Sigmoid colon (tissue), 7 donors: ENCODE measurements around the gene KCNQ1OT1. TPM values are rescaled to one million over a fixed set of nuclear protein-coding genes. Genes with fewer than 3 reads are reported as not detected.

Experiments
- DNase-seq: peaks from one replicate; pipeline ENCODE4 v3.0.0-alpha.2; 2019
- H3K27ac ChIP-seq, 4 donors: fragments of 200-600 bp; sonication (generic); one replicate each; pipeline ENCODE4 v1.5.1; 2016 to 2019; ENCODE audit warnings: mild to moderate bottlenecking in 1 of 4
- H3K27me3 ChIP-seq, 3 donors: fragments of 200-600 bp; sonication (generic); one replicate each; pipeline ENCODE4 v1.5.1; 2019; ENCODE audit warnings: mild to moderate bottlenecking in 1 of 3
- H3K36me3 ChIP-seq, 4 donors: fragments of 200-600 bp; sonication (generic); one replicate each; pipeline ENCODE4 v1.5.1; 2016 to 2019
- H3K4me1 ChIP-seq, 4 donors: fragments of 200-600 bp; sonication (generic); one replicate each; pipeline ENCODE4 v1.5.1; 2017 to 2019
- H3K4me3 ChIP-seq, 4 donors: fragments of 200-600 bp; sonication (generic); one replicate each; pipeline ENCODE4 v1.5.1; 2017 to 2019; ENCODE audit warnings: mild to moderate bottlenecking in 2 of 4, moderate library complexity in 1 of 4
- H3K9me3 ChIP-seq, 4 donors: fragments of 200-600 bp in 3 of 4; sonication (generic) in 3 of 4; one replicate each; pipeline versions ENCODE4 v1.5.1 to v1.6.1; 2013 to 2019
- EP300 ChIP-seq, 4 donors: sonication (generic); formaldehyde crosslinking; IDR thresholded peaks; one replicate each; pipeline ENCODE4 v1.6.1; 2017; ENCODE audit warnings: antibody characterized with exemption in 4 of 4
- POLR2A ChIP-seq, 2 donors: fragments of 450-650 bp; IDR thresholded peaks; one replicate each; pipeline ENCODE4 v1.6.1; 2016; ENCODE audit warnings: antibody characterized with exemption in 2 of 2, mild to moderate bottlenecking in 2 of 2, moderate library complexity in 2 of 2
- POLR2AphosphoS5 ChIP-seq, 4 donors: sonication (generic); formaldehyde crosslinking; IDR thresholded peaks; one replicate each; pipeline ENCODE4 v1.6.1; 2017; ENCODE audit warnings: antibody characterized with exemption in 4 of 4
- WGBS, 2 donors: extraction: QIAGEN DNeasy Blood & Tissue Kit; methylation state at CpG; one replicate each; pipeline ENCODE4 v1.1.7; 2013; 5-methylcytosine and 5-hydroxymethylcytosine counted together
- intact Hi-C: fragments of 100-400 bp; cut with DNase I; formaldehyde crosslinking; loops from one replicate; pipeline ENCODE4 v1.15.1; 2023
- polyA plus RNA-seq, 3 donors: library from polyadenylated mRNA; stranded (reverse); fragments of 200-250 nt; gene quantifications; one replicate each; pipeline ENCODE4 v1.2.3, GENCODE V29; 2013
- total RNA-seq, 4 donors: library from RNA; depleted of rRNA; stranded (reverse); fragments of >200 nt; gene quantifications; one replicate each; pipeline ENCODE4 v1.1.0, GENCODE V29; 2016
- TF ChIP-seq, protein P1 (sequence below), 4 experiments: fragments of 450-650 bp in 3 of 4; fragments of 200-600 bp in 1 of 4; IDR thresholded peaks; one replicate each; pipeline ENCODE4 v1.5.1; 2016 to 2019; ENCODE audit warnings: antibody characterized with exemption in 4 of 4, mild to moderate bottlenecking in 3 of 4, moderate library complexity in 2 of 4
- donor health status: healthy with polysubstance abuse.
- donor health status: Bipolar disorder and iron deficiency.
- donor health status: healthy.

The KCNQ1OT1 gene
- total and polyA plus RNA-seq, 7 donors = under 0.01 to 3.6 (median 0.99) TPM

DNA sequence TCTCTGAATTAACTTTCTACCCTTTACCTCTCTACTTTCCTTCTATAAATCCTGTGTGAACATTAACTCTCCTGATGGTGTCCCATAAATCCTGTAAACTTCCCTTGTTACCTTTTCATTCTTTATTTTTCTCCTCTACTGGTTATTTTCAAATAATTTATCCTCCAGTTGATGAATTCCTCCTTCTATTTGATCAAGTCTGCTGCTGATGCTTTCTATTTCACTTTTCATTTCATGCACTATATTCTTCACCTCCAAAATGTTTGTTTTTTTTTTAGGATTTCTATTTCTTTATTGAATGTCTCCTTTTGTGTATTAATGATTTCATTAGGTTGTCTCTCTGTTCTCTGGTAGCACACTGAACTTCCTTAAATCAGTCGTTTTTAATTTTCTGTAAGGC lies 68.6 kb downstream of the KCNQ1OT1 start:
- no peak overlapping the region for H3K27ac ChIP-seq
- no peaks in the 10 kb centered on the region for H3K27me3 ChIP-seq
- H3K9me3 ChIP-seq = peaks cover 0 to 18% (median 10%) of the 10 kb centered on the region in 4 donors
- no peaks in the 10 kb centered on the region for H3K36me3 ChIP-seq
- TF ChIP-seq POLR2AphosphoS5 (IDR thresholded peaks at IDR 0.05) (no peak), POLR2A (IDR thresholded peaks at IDR 0.05) (no peak), EP300 (IDR thresholded peaks at IDR 0.05) (no peak)
- TF ChIP-seq, protein P1, sequence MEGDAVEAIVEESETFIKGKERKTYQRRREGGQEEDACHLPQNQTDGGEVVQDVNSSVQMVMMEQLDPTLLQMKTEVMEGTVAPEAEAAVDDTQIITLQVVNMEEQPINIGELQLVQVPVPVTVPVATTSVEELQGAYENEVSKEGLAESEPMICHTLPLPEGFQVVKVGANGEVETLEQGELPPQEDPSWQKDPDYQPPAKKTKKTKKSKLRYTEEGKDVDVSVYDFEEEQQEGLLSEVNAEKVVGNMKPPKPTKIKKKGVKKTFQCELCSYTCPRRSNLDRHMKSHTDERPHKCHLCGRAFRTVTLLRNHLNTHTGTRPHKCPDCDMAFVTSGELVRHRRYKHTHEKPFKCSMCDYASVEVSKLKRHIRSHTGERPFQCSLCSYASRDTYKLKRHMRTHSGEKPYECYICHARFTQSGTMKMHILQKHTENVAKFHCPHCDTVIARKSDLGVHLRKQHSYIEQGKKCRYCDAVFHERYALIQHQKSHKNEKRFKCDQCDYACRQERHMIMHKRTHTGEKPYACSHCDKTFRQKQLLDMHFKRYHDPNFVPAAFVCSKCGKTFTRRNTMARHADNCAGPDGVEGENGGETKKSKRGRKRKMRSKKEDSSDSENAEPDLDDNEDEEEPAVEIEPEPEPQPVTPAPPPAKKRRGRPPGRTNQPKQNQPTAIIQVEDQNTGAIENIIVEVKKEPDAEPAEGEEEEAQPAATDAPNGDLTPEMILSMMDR (IDR thresholded peaks at IDR 0.05) = no peak
- H3K4me3 ChIP-seq = no peak overlapping the region
- DNase-seq = no peak
- no peaks in the 10 kb centered on the region for H3K4me1 ChIP-seq
- intact Hi-C loops = no loop called here
- WGBS, 2 donors = 74 to 76% methylated on average over 1 of the region's 1 CpG

DNA sequence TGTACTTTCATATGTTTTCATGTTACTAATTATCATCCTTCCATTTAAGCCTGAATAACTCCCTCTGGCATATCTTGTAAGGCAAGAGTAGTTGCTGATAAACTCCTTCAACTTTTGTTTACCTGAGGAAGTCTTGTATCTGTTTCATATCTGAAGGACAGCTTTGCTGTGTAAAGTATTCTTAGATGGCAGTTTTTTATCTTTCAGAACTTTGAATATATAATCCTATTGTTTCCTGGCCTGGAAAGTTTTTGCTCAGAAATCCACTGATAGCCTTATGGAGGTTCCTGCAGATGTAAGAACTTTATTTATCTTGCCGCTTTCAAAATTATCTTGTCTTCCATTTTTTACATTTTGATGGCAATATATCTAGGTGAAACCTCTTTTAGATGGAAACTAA lies 69.1 kb downstream of the KCNQ1OT1 start:
- peaks cover 0 to 18% (median 10%) of the 10 kb centered on the region in 4 donors for H3K9me3 ChIP-seq

DNA sequence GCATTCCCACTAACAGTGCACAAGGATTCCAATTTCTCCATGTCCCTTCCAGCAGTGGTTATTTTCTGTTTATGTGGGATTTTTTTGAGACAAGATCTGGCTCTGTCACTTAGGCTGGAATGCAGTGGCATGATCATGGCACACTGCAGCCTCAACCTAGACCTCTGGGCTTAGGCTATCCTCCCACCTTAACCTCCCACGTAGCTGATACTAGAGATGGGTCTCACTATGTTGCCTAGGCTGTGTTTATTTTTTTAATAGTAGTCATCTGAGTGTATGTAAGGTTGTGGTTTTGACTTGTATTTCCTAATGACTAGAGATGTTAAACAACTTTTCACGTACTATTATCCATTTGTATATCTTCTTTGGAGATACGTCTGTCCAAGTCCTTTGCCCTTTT lies 74.6 kb downstream of the KCNQ1OT1 start:
- TF ChIP-seq POLR2AphosphoS5 (IDR thresholded peaks at IDR 0.05) (no peak), EP300 (IDR thresholded peaks at IDR 0.05) (no peak), POLR2A (IDR thresholded peaks at IDR 0.05) (no peak)
- TF ChIP-seq, protein P1 (IDR thresholded peaks at IDR 0.05) = no peak
- Histone ChIP-seq H3K27ac (no peak overlapping the region), H3K27me3 (no peaks in the 10 kb centered on the region), H3K4me3 (no peak overlapping the region), H3K36me3 (no peaks in the 10 kb centered on the region), H3K4me1 (no peaks in the 10 kb centered on the region), H3K9me3 (no peaks in the 10 kb centered on the region)
- no peak for DNase-seq
- intact Hi-C loops = no loop called here
- 61 to 62% methylated on average over 3 of the region's 3 CpGs for WGBS, 2 donors

More for the DNA sequence above, 69.1 kb downstream of the KCNQ1OT1 start:
- no peaks in the 10 kb centered on the region for H3K27me3 ChIP-seq
- intact Hi-C loops = no loop called here
- WGBS, 2 donors = 94 to 99% methylated on average over 1 of the region's 1 CpG
- H3K36me3 ChIP-seq = no peaks in the 10 kb centered on the region
- H3K4me3 ChIP-seq = no peak overlapping the region
- H3K27ac ChIP-seq = no peak overlapping the region
- TF ChIP-seq, protein P1 (IDR thresholded peaks at IDR 0.05) = no peak
- TF ChIP-seq POLR2AphosphoS5 (IDR thresholded peaks at IDR 0.05) = no peak
- TF ChIP-seq POLR2A (IDR thresholded peaks at IDR 0.05) = no peak
- no peak for TF ChIP-seq EP300 (IDR thresholded peaks at IDR 0.05)
- no peaks in the 10 kb centered on the region for H3K4me1 ChIP-seq
- no peak for DNase-seq

DNA sequence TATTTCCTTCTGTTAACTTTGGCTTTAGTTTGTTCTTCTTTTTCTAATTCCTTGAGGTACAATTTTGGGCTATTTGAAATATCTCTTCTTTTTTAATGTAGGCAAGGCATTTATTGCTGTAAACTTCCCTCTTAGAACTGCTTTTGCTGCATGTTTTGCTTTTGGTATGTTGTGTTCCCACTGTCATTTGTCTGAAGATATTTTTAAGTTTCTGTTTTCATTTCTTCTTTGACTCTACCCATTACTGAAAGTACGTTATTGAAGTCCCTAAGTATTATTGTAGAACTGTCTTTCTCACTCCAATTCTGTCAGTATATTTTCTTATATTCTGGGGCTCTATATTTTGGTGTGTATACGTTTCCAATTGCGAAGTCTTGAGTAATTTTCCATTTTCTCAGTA lies 77.9 kb downstream of the KCNQ1OT1 start:
- TF ChIP-seq, protein P1 (IDR thresholded peaks at IDR 0.05) = no peak
- TF ChIP-seq POLR2AphosphoS5 (IDR thresholded peaks at IDR 0.05) (no peak), POLR2A (IDR thresholded peaks at IDR 0.05) (no peak), EP300 (IDR thresholded peaks at IDR 0.05) (no peak)
- H3K27ac ChIP-seq = no peak overlapping the region
- no peaks in the 10 kb centered on the region for H3K27me3 ChIP-seq
- no peak for DNase-seq
- 29 to 33% methylated on average over 3 of the region's 3 CpGs for WGBS, 2 donors
- intact Hi-C loops = no loop called here
- H3K36me3 ChIP-seq = no peaks in the 10 kb centered on the region
- H3K4me1 ChIP-seq = no peaks in the 10 kb centered on the region
- H3K9me3 ChIP-seq = no peaks in the 10 kb centered on the region
- H3K4me3 ChIP-seq = no peak overlapping the region

DNA sequence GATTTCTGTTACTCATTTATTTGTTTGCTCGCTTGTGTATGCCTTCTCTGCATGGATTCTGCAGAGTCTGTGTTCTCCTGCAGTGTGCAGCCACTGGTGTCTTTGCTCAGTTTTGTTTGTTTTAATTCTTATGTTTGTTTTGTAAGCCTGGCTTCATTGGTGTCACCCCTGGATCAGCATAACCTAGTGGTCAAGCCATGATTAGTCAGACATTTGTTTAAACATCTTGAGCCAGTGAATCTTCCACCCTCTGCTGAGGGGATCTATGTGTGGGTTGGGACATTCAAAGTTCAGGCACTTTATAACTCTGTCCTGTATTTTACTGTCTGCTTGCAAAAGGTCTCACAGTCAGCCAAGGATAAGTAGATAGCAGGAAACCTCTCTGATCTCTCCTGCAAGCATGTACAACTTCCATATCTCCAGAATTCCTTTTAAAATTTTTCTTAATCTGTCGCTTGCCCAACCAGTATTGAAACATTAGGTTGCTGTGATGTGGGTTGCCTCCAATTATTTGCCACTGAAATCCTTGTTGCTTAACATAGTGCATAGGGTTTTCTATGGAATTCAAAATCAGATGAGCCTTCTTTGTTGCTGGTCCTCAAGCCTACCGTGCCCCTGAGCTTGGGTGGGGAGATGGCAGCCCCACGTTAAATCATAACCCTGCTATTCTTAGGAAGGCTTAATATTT lies 86.8 kb downstream of the KCNQ1OT1 start:
- no peaks in the 10 kb centered on the region for H3K36me3 ChIP-seq
- TF ChIP-seq, protein P1 (IDR thresholded peaks at IDR 0.05) = no peak
- TF ChIP-seq EP300 (IDR thresholded peaks at IDR 0.05) (no peak), POLR2AphosphoS5 (IDR thresholded peaks at IDR 0.05) (no peak), POLR2A (IDR thresholded peaks at IDR 0.05) (no peak)
- no peaks in the 10 kb centered on the region for H3K4me1 ChIP-seq
- H3K27ac ChIP-seq = no peak overlapping the region
- peaks cover 0 to 6% (median 2%) of the 10 kb centered on the region in 4 donors for H3K9me3 ChIP-seq
- H3K27me3 ChIP-seq = no peaks in the 10 kb centered on the region
- 63 to 82% methylated on average over 4 of the region's 4 CpGs for WGBS, 2 donors
- intact Hi-C loops = no loop called here
- no peak for DNase-seq
- H3K4me3 ChIP-seq = no peak overlapping the region
